OCI-LY7 (cell line): Measurements from ENCODE around the gene RPA1. TPM values are rescaled to one million over a fixed set of nuclear protein-coding genes. Genes with fewer than 3 reads are reported as not detected.

Experiments used
- BruUV-seq: library from RNA; stranded (reverse); fragments of 400-500 nt; replicated peaks from 2 replicates; lab custom pipeline; 2021; lab: Mats Ljungman, UMichigan
- CTCF ChIA-PET: fragments of 300-600 bp; sonication (Branson Sonifier 250); formaldehyde crosslinking; loops from one replicate; lab custom pipeline; 2022; ENCODE audit warnings: antibody characterized with exemption; ENCODE audit not compliant: unreplicated experiment; lab: Charles Lee
- POLR2A ChIA-PET: fragments of 300-600 bp; sonication (Branson Sonifier 250); formaldehyde crosslinking; loops from one replicate; lab custom pipeline; 2022; ENCODE audit warnings: antibody characterized with exemption; lab: Charles Lee
- DNase-seq: peaks from one replicate; pipeline ENCODE4 v3.0.0-alpha.2; 2015; ENCODE audit warnings: low spot score
- H2AFZ ChIP-seq: fragments of 200-600 bp; sonication (generic), shearing (Covaris generic); 2 replicates; pipeline ENCODE4 v1.6.1; 2014; ENCODE audit warnings: mild to moderate bottlenecking, antibody characterized with exemption, low read length, moderate library complexity
- H3K27ac ChIP-seq: fragments of 200-600 bp; sonication (generic); 2 replicates; pipeline ENCODE4 v1.5.1; 2014; ENCODE audit warnings: mixed run types, low read depth, mild to moderate bottlenecking, moderate library complexity, low read length, inconsistent platforms; ENCODE audit not compliant: poor library complexity, severe bottlenecking
- H3K36me3 ChIP-seq: fragments of 200-600 bp; sonication (generic); 2 replicates; pipeline ENCODE4 v1.6.1; 2014; ENCODE audit warnings: mild to moderate bottlenecking, antibody characterized with exemption, low read length, moderate library complexity, mixed read lengths; ENCODE audit not compliant: insufficient read depth
- H3K4me1 ChIP-seq: fragments of 200-600 bp; sonication (generic); 2 replicates; pipeline ENCODE4 v1.5.1; 2014; ENCODE audit warnings: mild to moderate bottlenecking, low read length; ENCODE audit not compliant: insufficient read depth, poor library complexity, severe bottlenecking
- H3K4me2 ChIP-seq: fragments of 200-600 bp; sonication (generic); 2 replicates; pipeline ENCODE4 v1.6.1; 2014; ENCODE audit warnings: mild to moderate bottlenecking, low read length
- H3K4me3 ChIP-seq: fragments of 200-600 bp; sonication (generic); 2 replicates; pipeline ENCODE4 v1.5.1; 2014; ENCODE audit warnings: mild to moderate bottlenecking, low read depth, low read length; ENCODE audit not compliant: poor library complexity, severe bottlenecking
- H3K79me2 ChIP-seq: fragments of 200-600 bp; sonication (generic); 2 replicates; pipeline ENCODE4 v1.6.1; 2016; ENCODE audit warnings: low read depth, mild to moderate bottlenecking, low read length, moderate library complexity, mixed read lengths; ENCODE audit not compliant: insufficient read depth
- H3K9me2 ChIP-seq: fragments of 200-600 bp; sonication (generic); 2 replicates; pipeline ENCODE4 v1.6.1; 2016; ENCODE audit warnings: mild to moderate bottlenecking, low read length, mixed read lengths; ENCODE audit not compliant: insufficient read depth
- H3K9me3 ChIP-seq: fragments of 200-600 bp; sonication (generic); 2 replicates; pipeline ENCODE4 v1.6.1; 2014; ENCODE audit warnings: mild to moderate bottlenecking, mixed run types, low read length, mixed read lengths
- H4K20me1 ChIP-seq: fragments of 200-600 bp; sonication (generic); 2 replicates; pipeline ENCODE4 v1.6.1; 2014; ENCODE audit warnings: mild to moderate bottlenecking, antibody characterized with exemption, low read length, moderate library complexity, mixed read lengths; ENCODE audit not compliant: insufficient read depth
- CTCF ChIP-seq: fragments of 200-600 bp; sonication (generic); conservative IDR thresholded peaks from 2 replicates; pipeline ENCODE4 v1.5.1; 2014; ENCODE audit warnings: mild to moderate bottlenecking, antibody characterized with exemption, low read length, moderate library complexity, mixed read lengths
- EZH2phosphoT487 ChIP-seq: fragments of 200-600 bp; sonication (generic); IDR thresholded peaks from 2 replicates; pipeline ENCODE4 v1.6.1; 2018; ENCODE audit warnings: low read depth, borderline replicate concordance, mild to moderate bottlenecking, mixed run types, antibody characterized with exemption, low read length, moderate library complexity, mixed read lengths
- intact Hi-C: fragments of 100-400 bp; cut with micrococcal nuclease; formaldehyde crosslinking; loops from one replicate; pipeline ENCODE4 v1.10.0; 2022; ENCODE audit not compliant: unreplicated experiment
- total RNA-seq, 2 experiments: library from RNA; depleted of rRNA in 1 of 2; stranded (reverse); fragments of >200 nt in 1 of 2; shearing (Covaris generic) in 1 of 2; gene quantifications; 2 replicates each; pipeline ENCODE4 v1.2.3, GENCODE V29; 2014 to 2022

Gene RPA1
- total RNA-seq, 2 experiments from 2014 or later, result 55.5 to 184 TPM

- TF ChIP-seq EZH2phosphoT487 (no peak), CTCF (no peak)
- no peak overlapping the region for H3K27ac ChIP-seq
- no peaks in the 10 kb centered on the region for H3K9me3 ChIP-seq
- H3K4me2 ChIP-seq, result no peak overlapping the region
- CTCF ChIA-PET, result no interaction called here
- no peaks in the 10 kb centered on the region for H3K9me2 ChIP-seq
- H3K79me2 ChIP-seq, result no peaks in the 10 kb centered on the region
- no peak overlapping the region for H3K4me3 ChIP-seq
- H2AFZ ChIP-seq, result no peak overlapping the region
- intact Hi-C loops, result no loop called here
- BruUV-seq, result no TSS peak
- no peaks in the 10 kb centered on the region for H3K36me3 ChIP-seq
- no peak for DNase-seq
- H4K20me1 ChIP-seq, result no peaks in the 10 kb centered on the region
- POLR2A ChIA-PET, result no interaction called here
- no peaks in the 10 kb centered on the region for H3K4me1 ChIP-seq
Measured at GRCh38 chr17:1939981-1940809, 110.4 kb downstream of the RPA1 start.

- H3K9me3 ChIP-seq, result no peaks in the 10 kb centered on the region
- no TSS peak for BruUV-seq
- no peaks in the 10 kb centered on the region for H3K79me2 ChIP-seq
- ChIA-PET POLR2A (no interaction called here), CTCF (no interaction called here)
- no peaks in the 10 kb centered on the region for H3K4me1 ChIP-seq
- intact Hi-C loops, result no loop called here
- no peak overlapping the region for H3K4me3 ChIP-seq
- H3K27ac ChIP-seq, result no peak overlapping the region
- no peak overlapping the region for H3K4me2 ChIP-seq
- H3K36me3 ChIP-seq, result no peaks in the 10 kb centered on the region
- no peaks in the 10 kb centered on the region for H3K9me2 ChIP-seq
- no peak for DNase-seq
- TF ChIP-seq EZH2phosphoT487 (no peak), CTCF (no peak)
- no peak overlapping the region for H2AFZ ChIP-seq
- H4K20me1 ChIP-seq, result no peaks in the 10 kb centered on the region
Measured at GRCh38 chr17:1940810-1941185, 111.0 kb downstream of the RPA1 start.

DNA sequence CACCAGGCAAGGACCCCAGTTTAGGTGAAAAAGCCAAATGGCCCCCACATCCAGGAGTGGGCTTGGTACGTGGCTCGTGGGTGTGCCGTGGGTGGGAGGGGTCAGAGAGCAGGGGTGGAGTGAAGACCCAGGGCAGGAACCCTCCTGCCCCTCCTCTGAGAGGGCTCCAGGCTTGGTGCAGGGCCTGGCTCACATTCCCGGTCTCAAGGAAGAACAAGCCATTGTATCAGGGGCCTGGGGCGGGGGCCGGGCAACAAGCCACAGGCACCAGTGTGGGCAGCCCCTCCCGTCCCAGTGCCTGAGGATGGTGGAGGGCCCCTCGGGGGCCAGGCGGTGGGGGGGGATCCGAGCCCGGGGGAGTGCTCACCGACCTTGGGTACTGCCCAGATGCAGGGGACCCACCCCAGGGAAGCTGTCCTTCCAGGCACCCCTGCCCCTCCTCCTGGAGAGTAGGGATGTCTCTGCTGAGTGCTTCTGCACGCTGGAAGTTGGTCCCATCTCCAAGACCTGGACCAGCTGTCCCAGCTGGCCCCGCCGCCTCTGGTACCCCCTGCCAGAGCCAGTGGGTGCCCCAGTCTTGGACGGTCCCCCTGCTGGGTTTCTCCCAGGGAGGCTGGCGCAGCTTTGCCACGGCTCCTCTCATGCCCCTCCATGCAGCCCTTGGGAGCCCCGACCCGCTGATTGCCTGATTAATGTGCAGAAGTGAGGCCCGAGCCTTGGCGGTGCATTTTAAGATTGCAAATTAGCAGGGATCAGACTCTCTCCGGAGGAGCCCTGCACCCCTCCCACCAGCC is 111.7 kb downstream of the RPA1 start:
- H3K79me2 ChIP-seq, result no peaks in the 10 kb centered on the region
- no peaks in the 10 kb centered on the region for H3K4me1 ChIP-seq
- no peak overlapping the region for H3K4me2 ChIP-seq
- H2AFZ ChIP-seq, result no peak overlapping the region
- no TSS peak for BruUV-seq
- H3K9me2 ChIP-seq, result no peaks in the 10 kb centered on the region
- no peak for DNase-seq
- TF ChIP-seq CTCF (no peak), EZH2phosphoT487 (no peak)
- H3K27ac ChIP-seq, result no peak overlapping the region
- intact Hi-C loops, result no loop called here
- ChIA-PET CTCF (no interaction called here), POLR2A (no interaction called here)
- H3K4me3 ChIP-seq, result no peak overlapping the region
- H4K20me1 ChIP-seq, result no peaks in the 10 kb centered on the region
- no peaks in the 10 kb centered on the region for H3K9me3 ChIP-seq
- no peaks in the 10 kb centered on the region for H3K36me3 ChIP-seq
